Measurements from ENCODE around the gene LYPLA2.

LYPLA2 gene

DNA sequence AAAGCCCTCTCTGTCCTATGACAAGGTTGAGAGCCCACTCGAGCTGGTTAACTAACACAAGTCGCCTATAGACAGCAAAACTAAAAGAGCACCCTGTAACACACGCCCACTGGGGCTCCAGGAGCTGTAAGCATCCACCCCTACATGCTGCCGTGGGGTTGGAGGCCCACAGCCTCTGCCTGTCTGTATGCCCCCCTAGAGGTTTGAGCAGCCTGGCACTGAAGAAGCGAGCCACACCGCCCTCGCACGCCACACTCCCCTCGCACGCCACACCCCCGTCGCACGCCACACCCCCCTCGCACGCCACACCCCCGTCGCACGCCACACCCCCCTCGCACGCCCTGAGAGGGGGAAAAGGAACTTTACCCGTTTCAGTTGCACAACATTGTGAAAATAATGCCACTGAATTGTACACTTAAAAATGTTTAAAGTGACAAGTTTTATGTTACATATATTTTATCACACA, 47.5 kb downstream of the LYPLA2 start:
- Histone ChIP-seq H3K4me3 (ENCODE audit: low read length) (peak overlapping the region; percentile 34), H3K27me3 (ENCODE audit: insufficient read depth, low read length) (peaks cover 12% of the 10 kb centered on the region), H3K9me3 (ENCODE audit: low read length) (no peaks in the 10 kb centered on the region), H2AFZ (ENCODE audit: low read depth, low read length) (peak overlapping the region; percentile 60), H3K36me3 (ENCODE audit: insufficient read depth, low read length) (no peaks in the 10 kb centered on the region), H3K4me1 (ENCODE audit: insufficient read depth, low read length) (peaks cover 7% of the 10 kb centered on the region)

DNA sequence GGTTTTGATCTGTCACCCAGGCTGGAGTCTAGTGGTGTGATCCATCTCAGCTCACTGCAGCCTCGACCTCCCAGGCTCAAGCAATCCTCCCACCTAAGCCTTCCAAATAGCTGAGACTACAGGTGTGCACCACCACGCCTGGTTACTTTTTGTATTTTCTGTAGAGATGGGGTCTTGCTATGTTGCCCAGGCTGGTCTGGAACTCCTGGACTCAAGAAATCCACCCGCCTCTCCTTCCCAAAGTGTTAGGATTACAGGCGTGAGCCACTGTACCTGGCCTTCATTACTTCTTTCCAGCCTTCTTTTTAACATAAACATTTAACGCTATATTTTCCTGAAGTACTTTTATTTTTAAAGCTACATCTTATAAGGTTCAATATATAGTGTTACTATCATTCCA, 52.7 kb downstream of the LYPLA2 start:
- Histone ChIP-seq H2AFZ (ENCODE audit: low read depth, low read length) (no peak overlapping the region), H3K27me3 (ENCODE audit: insufficient read depth, low read length) (no peaks in the 10 kb centered on the region), H3K36me3 (ENCODE audit: insufficient read depth, low read length) (no peaks in the 10 kb centered on the region), H3K9me3 (ENCODE audit: low read length) (peaks cover 3% of the 10 kb centered on the region), H3K4me1 (ENCODE audit: insufficient read depth, low read length) (peaks cover 3% of the 10 kb centered on the region), H3K4me3 (ENCODE audit: low read length) (no peak overlapping the region)

Measured in neuron (in vitro differentiated cells).